Endodermal cell (in vitro differentiated cells): ENCODE data around the gene HOXB2. TPM values are rescaled to one million over a fixed set of nuclear protein-coding genes. Genes with fewer than 3 reads are reported as not detected.

Source experiments
- DNase-seq: peaks from one replicate; pipeline ENCODE4 v3.0.0-alpha.2; 2017
- H3K27ac ChIP-seq: 2 replicates; pipeline ENCODE4 v1.5.1; 2013; ENCODE audit warnings: mild to moderate bottlenecking, low read depth, low read length, moderate library complexity
- H3K27me3 ChIP-seq: 2 replicates; pipeline ENCODE4 v1.6.1; 2013; ENCODE audit warnings: mild to moderate bottlenecking, low read length, moderate library complexity; ENCODE audit not compliant: insufficient read depth, control insufficient read depth, poor library complexity, severe bottlenecking
- H3K36me3 ChIP-seq: 2 replicates; pipeline ENCODE4 v1.7.0; 2013; ENCODE audit warnings: mild to moderate bottlenecking, low read length, moderate library complexity; ENCODE audit not compliant: control insufficient read depth, insufficient read depth
- H3K4me1 ChIP-seq: one replicate; pipeline ENCODE4 v1.7.0; 2013; ENCODE audit warnings: low read length; ENCODE audit not compliant: control insufficient read depth, insufficient read depth
- H3K4me3 ChIP-seq: 2 replicates; pipeline ENCODE4 v1.5.1; 2013; ENCODE audit warnings: mild to moderate bottlenecking, low read length, moderate library complexity
- H3K9ac ChIP-seq: 2 replicates; pipeline ENCODE4 v1.6.1; 2013; ENCODE audit warnings: mild to moderate bottlenecking, low read length, moderate library complexity; ENCODE audit not compliant: poor library complexity, severe bottlenecking; ENCODE audit errors: extremely low read depth
- H3K9me3 ChIP-seq: 2 replicates; pipeline ENCODE4 v1.6.1; 2013; ENCODE audit warnings: mild to moderate bottlenecking, low read length, moderate library complexity; ENCODE audit not compliant: control insufficient read depth
- H3K27ac Mint-ChIP-seq: 2 replicates; pipeline ENCODE4 v1.8.0; 2020; ENCODE audit warnings: mixed read lengths
- H3K27me3 Mint-ChIP-seq: 2 replicates; pipeline ENCODE4 v1.8.0; 2021; ENCODE audit warnings: mild to moderate bottlenecking, mixed read lengths; ENCODE audit not compliant: insufficient read depth
- H3K36me3 Mint-ChIP-seq: 2 replicates; pipeline ENCODE4 v1.8.0; 2020; ENCODE audit warnings: low read depth, mixed read lengths
- H3K4me1 Mint-ChIP-seq: 2 replicates; pipeline ENCODE4 v1.8.0; 2020; ENCODE audit warnings: mixed read lengths
- H3K4me3 Mint-ChIP-seq: 2 replicates; pipeline ENCODE4 v1.8.0; 2020; ENCODE audit warnings: mild to moderate bottlenecking, moderate library complexity, mixed read lengths
- H3K9me3 Mint-ChIP-seq: 2 replicates; pipeline ENCODE4 v1.8.0; 2020; ENCODE audit warnings: mild to moderate bottlenecking, mixed read lengths
- WGBS, 2 experiments: methylation state at CpG; one replicate each; pipeline versions ENCODE4 v1.1.5 to v1.1.7; 2013; ENCODE audit warnings: missing lambda C conversion rate in 2 of 2, mixed read lengths in 1 of 2; ENCODE audit not compliant: insufficient coverage in 1 of 2, insufficient read length in 1 of 2; 5-methylcytosine and 5-hydroxymethylcytosine counted together
- total RNA-seq, 2 donors: library from RNA; stranded (reverse); fragmentation: NEBNext Ultra II Directional in 1 of 2; extraction: Animal tissue kit (Norgen Biotek cat#: 25700) in 1 of 2; gene quantifications; 2 replicates in 1 of 2; 3 replicates in 1 of 2; pipeline ENCODE4 v1.2.1, GENCODE V29; 2021
- TF ChIP-seq, protein P1 (sequence below): fragments of 200-600 bp; sonication (generic); conservative IDR thresholded peaks from 2 replicates; pipeline ENCODE4 v1.5.0; 2021; ENCODE audit warnings: antibody characterized with exemption, mild to moderate bottlenecking

The HOXB2 gene
- total RNA-seq, 2 donors from 2014 or later: 0.22 TPM; not detected in 1

DNA sequence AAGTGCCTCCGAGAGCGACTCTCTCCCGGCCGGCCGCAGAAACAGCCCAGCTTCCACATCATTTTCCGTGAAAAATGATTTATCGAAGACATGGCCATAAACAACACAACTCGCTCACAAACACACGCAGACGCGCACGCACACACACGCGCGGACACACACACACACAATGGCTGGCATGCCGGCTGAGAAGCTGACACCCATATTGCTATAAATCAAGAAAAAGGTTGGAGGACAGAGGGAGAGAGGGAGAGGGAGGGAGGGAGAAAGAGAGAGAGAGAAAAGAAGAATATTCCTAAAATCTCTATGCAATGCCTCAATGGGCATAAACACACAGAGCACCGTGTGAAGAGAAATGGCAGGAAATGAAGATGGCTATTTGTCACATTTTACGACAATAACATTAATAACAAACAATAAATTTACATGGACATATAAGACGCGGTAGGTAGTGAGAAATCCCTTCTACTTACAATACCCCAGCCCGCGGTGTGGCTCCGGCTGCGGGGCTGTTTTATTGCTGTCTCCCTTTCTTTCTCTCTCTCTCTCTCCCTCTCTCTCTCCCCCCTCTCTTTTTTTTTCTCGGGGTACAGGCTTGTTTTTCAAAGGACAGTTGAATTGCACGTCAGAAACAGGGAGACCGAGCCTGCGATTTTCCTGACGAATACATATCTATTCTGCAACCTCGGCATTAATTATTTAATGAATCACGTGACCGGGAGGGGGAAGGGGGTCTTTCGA lies 23.8 kb upstream of the HOXB2 start:
- TF ChIP-seq, protein P1, sequence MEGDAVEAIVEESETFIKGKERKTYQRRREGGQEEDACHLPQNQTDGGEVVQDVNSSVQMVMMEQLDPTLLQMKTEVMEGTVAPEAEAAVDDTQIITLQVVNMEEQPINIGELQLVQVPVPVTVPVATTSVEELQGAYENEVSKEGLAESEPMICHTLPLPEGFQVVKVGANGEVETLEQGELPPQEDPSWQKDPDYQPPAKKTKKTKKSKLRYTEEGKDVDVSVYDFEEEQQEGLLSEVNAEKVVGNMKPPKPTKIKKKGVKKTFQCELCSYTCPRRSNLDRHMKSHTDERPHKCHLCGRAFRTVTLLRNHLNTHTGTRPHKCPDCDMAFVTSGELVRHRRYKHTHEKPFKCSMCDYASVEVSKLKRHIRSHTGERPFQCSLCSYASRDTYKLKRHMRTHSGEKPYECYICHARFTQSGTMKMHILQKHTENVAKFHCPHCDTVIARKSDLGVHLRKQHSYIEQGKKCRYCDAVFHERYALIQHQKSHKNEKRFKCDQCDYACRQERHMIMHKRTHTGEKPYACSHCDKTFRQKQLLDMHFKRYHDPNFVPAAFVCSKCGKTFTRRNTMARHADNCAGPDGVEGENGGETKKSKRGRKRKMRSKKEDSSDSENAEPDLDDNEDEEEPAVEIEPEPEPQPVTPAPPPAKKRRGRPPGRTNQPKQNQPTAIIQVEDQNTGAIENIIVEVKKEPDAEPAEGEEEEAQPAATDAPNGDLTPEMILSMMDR: no peak
- H3K27me3 Mint-ChIP-seq: peaks cover 3% of the 10 kb centered on the region
- peaks cover 13% of the 10 kb centered on the region for H3K9me3 ChIP-seq
- peaks cover 99% of the 10 kb centered on the region for H3K27me3 ChIP-seq
- H3K9ac ChIP-seq: no peak overlapping the region
- H3K4me3 ChIP-seq: peak overlapping the region; percentile 14
- H3K27ac ChIP-seq: no peak overlapping the region
- H3K36me3 Mint-ChIP-seq: no peaks in the 10 kb centered on the region
- peaks cover 16% of the 10 kb centered on the region for H3K4me1 Mint-ChIP-seq
- 6 to 9% methylated on average over 11 to 31 of the region's 33 CpGs for WGBS, 2 experiments
- no peaks in the 10 kb centered on the region for H3K36me3 ChIP-seq
- peaks cover 13% of the 10 kb centered on the region for H3K4me1 ChIP-seq
- no peak for DNase-seq
- no peaks in the 10 kb centered on the region for H3K9me3 Mint-ChIP-seq
- H3K4me3 Mint-ChIP-seq: no peak overlapping the region
- no peak overlapping the region for H3K27ac Mint-ChIP-seq

DNA sequence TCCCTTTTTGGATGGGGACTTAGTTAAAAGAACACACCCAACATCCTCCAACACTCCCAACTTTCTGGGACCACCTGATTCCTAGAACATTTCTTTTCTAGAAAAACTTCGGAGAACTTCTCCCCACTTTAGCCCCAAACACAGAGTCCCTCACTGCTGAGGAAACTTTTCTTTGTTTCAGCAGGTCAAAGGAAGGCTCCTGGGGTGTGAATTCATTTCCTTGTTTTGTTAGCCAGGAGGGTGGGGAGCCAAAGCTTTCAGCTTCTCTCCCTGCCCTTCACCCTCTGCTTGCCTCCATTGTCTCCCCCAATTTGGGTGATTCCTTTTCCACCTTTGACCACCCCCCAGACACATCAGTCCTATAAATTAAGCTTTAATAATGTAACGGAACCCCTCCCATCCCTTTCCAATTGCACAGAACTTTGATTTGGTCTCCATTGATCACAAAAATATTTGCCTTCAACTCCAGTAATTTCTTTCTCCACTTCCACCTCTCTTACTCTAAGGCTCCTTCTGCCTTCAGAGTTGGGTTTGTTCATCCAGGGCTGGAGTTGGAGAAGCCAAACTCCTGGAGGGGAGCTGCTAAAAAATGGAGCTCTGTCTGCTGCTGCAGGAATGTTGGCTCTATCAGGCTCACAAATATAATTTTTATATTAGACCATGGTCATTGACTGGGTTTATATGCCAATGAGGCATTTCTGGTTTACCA lies 22.9 kb upstream of the HOXB2 start:
- no peaks in the 10 kb centered on the region for H3K36me3 Mint-ChIP-seq
- H3K27me3 Mint-ChIP-seq: peaks cover 12% of the 10 kb centered on the region
- H3K27ac ChIP-seq: no peak overlapping the region
- H3K36me3 ChIP-seq: no peaks in the 10 kb centered on the region
- H3K9ac ChIP-seq: no peak overlapping the region
- H3K4me3 Mint-ChIP-seq: no peak overlapping the region
- TF ChIP-seq, protein P1: no peak
- no peak overlapping the region for H3K27ac Mint-ChIP-seq
- no peak overlapping the region for H3K4me3 ChIP-seq
- peaks cover 99% of the 10 kb centered on the region for H3K27me3 ChIP-seq
- no peaks in the 10 kb centered on the region for H3K9me3 Mint-ChIP-seq
- DNase-seq: no peak
- WGBS, 2 experiments: 0 to 14% methylated on average over 2 of the region's 2 CpGs
- peaks cover 13% of the 10 kb centered on the region for H3K9me3 ChIP-seq
- H3K4me1 ChIP-seq: peaks cover 13% of the 10 kb centered on the region
- H3K4me1 Mint-ChIP-seq: peaks cover 16% of the 10 kb centered on the region

GRCh38 chr17:48567209-48567608 lies 22.3 kb upstream of the HOXB2 start:
- no peaks in the 10 kb centered on the region for H3K36me3 Mint-ChIP-seq
- peaks cover 99% of the 10 kb centered on the region for H3K27me3 ChIP-seq
- peaks cover 13% of the 10 kb centered on the region for H3K9me3 ChIP-seq
- TF ChIP-seq, protein P1: no peak
- H3K4me3 ChIP-seq: no peak overlapping the region
- 18 to 34% methylated on average over 6 of the region's 6 CpGs for WGBS, 2 experiments
- H3K27ac ChIP-seq: no peak overlapping the region
- peaks cover 18% of the 10 kb centered on the region for H3K27me3 Mint-ChIP-seq
- no peaks in the 10 kb centered on the region for H3K36me3 ChIP-seq
- H3K9me3 Mint-ChIP-seq: no peaks in the 10 kb centered on the region
- peak; percentile 70 for DNase-seq
- no peak overlapping the region for H3K27ac Mint-ChIP-seq
- H3K4me1 ChIP-seq: peaks cover 13% of the 10 kb centered on the region
- peaks cover 16% of the 10 kb centered on the region for H3K4me1 Mint-ChIP-seq
- H3K9ac ChIP-seq: no peak overlapping the region
- no peak overlapping the region for H3K4me3 Mint-ChIP-seq
